ENCODE results near the gene PLPP2. TPM values are rescaled to one million over a fixed set of nuclear protein-coding genes. Genes with fewer than 3 reads are reported as not detected.

The PLPP2 gene
- total and polyA plus RNA-seq, 2 of the 13 experiments (the other 11 are each of a cell fraction or from before 2014, with no cell fraction given) = not detected

DNA sequence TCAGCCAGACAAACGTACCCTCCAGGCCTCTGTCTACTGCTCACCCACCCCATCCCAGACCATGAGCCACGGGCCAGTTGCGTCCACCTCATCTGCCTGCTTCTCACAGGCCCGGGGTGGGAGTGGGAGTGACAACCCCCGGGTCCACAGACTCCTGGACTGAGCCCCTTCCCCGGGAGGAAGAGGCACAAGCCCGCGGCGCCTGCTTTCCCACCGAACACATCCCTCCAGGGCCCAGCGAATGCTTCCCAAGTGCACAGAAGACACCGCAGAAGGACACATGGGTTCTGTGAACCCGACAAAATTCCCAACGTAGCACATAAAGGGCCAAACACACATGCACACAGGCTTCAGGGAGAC is 18.0 kb upstream of the PLPP2 start:
- ATAC-seq (no peak), FAIRE-seq (no peak), DNase-seq (ENCODE audit: low spot score) (no peak)
- Histone ChIP-seq H3K4me2 (ENCODE audit: low read depth, low read length) (no peak overlapping the region), H3K9me3 (ENCODE audit: low read length) (no peaks in the 10 kb centered on the region), H3K27ac (ENCODE audit: extremely low read length, insufficient read depth, low read length) (no peak overlapping the region), H3K79me2 (ENCODE audit: insufficient read depth, low read length) (no peaks in the 10 kb centered on the region), H3K27me3 (ENCODE audit: control insufficient read depth in 1 of 2, insufficient read depth in 2 of 2, low read length in 2 of 2) (no peaks in the 10 kb centered on the region), H3K9ac (ENCODE audit: insufficient read depth, low read depth, low read length) (no peak overlapping the region), H4K20me1 (ENCODE audit: insufficient read depth, low read length) (no peaks in the 10 kb centered on the region), H3K4me1 (ENCODE audit: insufficient read depth, low read length) (no peaks in the 10 kb centered on the region), H3K36me3 (replicated peaks in 1 of 2; ENCODE audit: control insufficient read depth in 1 of 2, insufficient read depth in 2 of 2, low read length in 2 of 2) (peaks cover 21 to 48% of the 10 kb centered on the region in 2 experiments), H2AFZ (ENCODE audit: low read length) (no peak overlapping the region), H3K4me3 (replicated peaks in 1 of 3; ENCODE audit: insufficient read depth in 1 of 3, low read depth in 2 of 3, low read length in 3 of 3) (no peak overlapping the region)
- ChIA-PET POLR2A (no interaction called here), CTCF (ENCODE audit: low intra/inter-chr PET ratio, low total read pairs) (no interaction called here)
- intact Hi-C loops (cut with micrococcal nuclease; ENCODE audit: unreplicated experiment) = no loop called here
- BruUV-seq (replicated peaks) = no TSS peak
- 99% methylated on average over 8 of the region's 14 CpGs for WGBS (ENCODE audit: low lambda C conversion rate)
- no peak for TF ChIP-seq HDAC1 (CRISPR knock-in tag; IDR thresholded peaks at IDR 0.05)
- TF ChIP-seq SRF (IDR thresholded peaks at IDR 0.05; ENCODE audit: low read depth, low read length) = no peak
- TF ChIP-seq, protein P1, sequence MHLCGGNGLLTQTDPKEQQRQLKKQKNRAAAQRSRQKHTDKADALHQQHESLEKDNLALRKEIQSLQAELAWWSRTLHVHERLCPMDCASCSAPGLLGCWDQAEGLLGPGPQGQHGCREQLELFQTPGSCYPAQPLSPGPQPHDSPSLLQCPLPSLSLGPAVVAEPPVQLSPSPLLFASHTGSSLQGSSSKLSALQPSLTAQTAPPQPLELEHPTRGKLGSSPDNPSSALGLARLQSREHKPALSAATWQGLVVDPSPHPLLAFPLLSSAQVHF (CRISPR knock-in tag; IDR thresholded peaks at IDR 0.05) = no peak
- TF ChIP-seq GRHL1 (CRISPR knock-in tag; conservative IDR thresholded peaks at IDR 0.05) = no peak
- TF ChIP-seq AKAP8 (CRISPR knock-in tag; IDR thresholded peaks at IDR 0.05) = no peak
- in situ Hi-C loops (cut with HindIII; ENCODE audit: extremely low pct_ligation_motif_present, low pct_unique_long_range_greater_than_20kb) = no loop called here

DNA sequence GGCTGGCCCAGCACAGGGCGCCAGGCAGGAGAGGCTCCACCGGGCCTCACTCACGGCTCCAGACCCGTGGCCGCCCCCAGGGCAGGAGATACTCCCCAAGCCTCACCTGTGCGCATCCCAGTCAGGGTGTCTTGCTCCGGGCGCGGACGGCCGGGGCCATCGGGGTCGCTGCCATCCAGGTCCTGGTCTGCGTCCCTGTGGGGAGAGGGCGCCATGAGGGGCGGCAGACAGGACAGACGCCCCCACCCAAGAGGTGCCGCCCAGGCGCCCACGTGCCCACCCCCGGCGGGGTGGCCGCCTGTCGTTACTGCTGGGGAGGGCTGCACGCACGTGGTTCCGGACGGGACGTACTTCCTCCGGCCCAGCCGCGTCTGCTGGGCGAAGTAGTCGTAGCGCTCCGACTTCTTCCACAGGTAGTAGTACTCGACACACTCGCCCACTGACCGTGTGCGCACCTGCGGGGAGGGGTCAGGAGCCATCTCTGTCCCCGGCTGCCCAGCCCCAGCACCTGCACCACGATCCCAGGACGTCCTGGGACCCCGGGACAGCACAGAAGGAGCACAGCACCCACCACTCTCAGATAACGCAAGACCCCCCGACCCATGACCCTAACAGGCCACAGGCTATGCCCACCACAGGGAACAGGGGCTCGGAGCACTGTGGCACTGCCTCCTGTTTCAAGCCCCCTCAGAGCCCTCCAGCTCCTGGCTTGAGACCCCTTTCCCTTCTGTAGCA is 17.4 kb upstream of the PLPP2 start:
- in situ Hi-C loops (cut with HindIII; ENCODE audit: extremely low pct_ligation_motif_present, low pct_unique_long_range_greater_than_20kb) (no loop called here), intact Hi-C loops (cut with micrococcal nuclease; ENCODE audit: unreplicated experiment) (no loop called here)
- WGBS (ENCODE audit: low lambda C conversion rate) = 95% methylated on average over 16 of the region's 48 CpGs
- Histone ChIP-seq H3K9me3 (ENCODE audit: low read length) (no peaks in the 10 kb centered on the region), H3K36me3 (replicated peaks in 1 of 2; ENCODE audit: control insufficient read depth in 1 of 2, insufficient read depth in 2 of 2, low read length in 2 of 2) (peaks cover 16 to 43% of the 10 kb centered on the region in 2 experiments), H3K79me2 (ENCODE audit: insufficient read depth, low read length) (no peaks in the 10 kb centered on the region), H3K4me1 (ENCODE audit: insufficient read depth, low read length) (no peaks in the 10 kb centered on the region), H4K20me1 (ENCODE audit: insufficient read depth, low read length) (no peaks in the 10 kb centered on the region), H3K27ac (ENCODE audit: extremely low read length, insufficient read depth, low read length) (no peak overlapping the region), H3K4me2 (ENCODE audit: low read depth, low read length) (no peak overlapping the region), H2AFZ (ENCODE audit: low read length) (no peak overlapping the region), H3K4me3 (replicated peaks in 1 of 3; ENCODE audit: insufficient read depth in 1 of 3, low read depth in 2 of 3, low read length in 3 of 3) (no peak overlapping the region), H3K27me3 (ENCODE audit: control insufficient read depth in 1 of 2, insufficient read depth in 2 of 2, low read length in 2 of 2) (no peaks in the 10 kb centered on the region), H3K9ac (ENCODE audit: insufficient read depth, low read depth, low read length) (no peak overlapping the region)
- FAIRE-seq (no peak), ATAC-seq (no peak; the same call in 2 of the 3 replicates), DNase-seq (ENCODE audit: low spot score) (no peak)
- BruUV-seq (replicated peaks) = no TSS peak
- ChIA-PET CTCF (ENCODE audit: low intra/inter-chr PET ratio, low total read pairs) (no interaction called here), POLR2A (no interaction called here)
- TF ChIP-seq ZFP37 (CRISPR knock-in tag; IDR thresholded peaks at IDR 0.05; ENCODE audit: borderline replicate concordance) = no peak
- no peak for TF ChIP-seq ZNF337 (CRISPR knock-in tag; IDR thresholded peaks at IDR 0.05; ENCODE audit: borderline replicate concordance, low read depth)
- TF ChIP-seq ZNF615 (CRISPR knock-in tag; IDR thresholded peaks at IDR 0.05; ENCODE audit: borderline replicate concordance) = no peak
- TF ChIP-seq KDM1A (CRISPR knock-in tag; IDR thresholded peaks at IDR 0.05) = no peak
- no peak for TF ChIP-seq SCMH1 (CRISPR knock-in tag; IDR thresholded peaks at IDR 0.05; ENCODE audit: borderline replicate concordance)
- TF ChIP-seq HES4 (CRISPR knock-in tag; IDR thresholded peaks at IDR 0.05; ENCODE audit: borderline replicate concordance) = no peak
- no peak for TF ChIP-seq ARID5B (CRISPR knock-in tag; IDR thresholded peaks at IDR 0.05)
